Epidermal melanocyte (primary cell): ENCODE data around the gene SAP30L.

Source experiments
- DNase-seq: peaks from one replicate; pipeline ENCODE4 v3.0.0; 2011; ENCODE audit warnings: low spot score; ENCODE audit not compliant: insufficient read length

Gene SAP30L

DNA sequence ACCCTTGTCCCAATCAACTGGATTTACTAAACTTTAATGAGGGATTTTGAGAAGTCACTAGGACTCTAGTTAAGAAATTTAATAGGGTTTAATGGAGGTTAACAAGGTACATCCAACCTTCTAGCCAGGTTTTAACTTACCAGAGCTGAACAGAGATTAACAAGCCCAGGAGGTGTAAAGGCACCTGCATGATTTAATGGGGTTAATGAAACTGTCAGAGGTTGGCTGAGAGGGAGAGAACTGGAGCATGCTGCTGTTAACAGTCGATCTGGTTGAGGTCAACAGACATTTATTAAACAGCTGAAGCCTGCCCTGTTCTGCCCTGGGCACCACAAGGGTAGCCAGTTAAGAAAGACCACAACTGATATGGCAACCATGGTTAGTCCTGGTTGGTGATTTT is 18.6 kb downstream of the SAP30L start:
- DNase-seq: no peak

GRCh38 chr5:154465169-154465568 is 19.4 kb downstream of the SAP30L start:
- DNase-seq: no peak

DNA sequence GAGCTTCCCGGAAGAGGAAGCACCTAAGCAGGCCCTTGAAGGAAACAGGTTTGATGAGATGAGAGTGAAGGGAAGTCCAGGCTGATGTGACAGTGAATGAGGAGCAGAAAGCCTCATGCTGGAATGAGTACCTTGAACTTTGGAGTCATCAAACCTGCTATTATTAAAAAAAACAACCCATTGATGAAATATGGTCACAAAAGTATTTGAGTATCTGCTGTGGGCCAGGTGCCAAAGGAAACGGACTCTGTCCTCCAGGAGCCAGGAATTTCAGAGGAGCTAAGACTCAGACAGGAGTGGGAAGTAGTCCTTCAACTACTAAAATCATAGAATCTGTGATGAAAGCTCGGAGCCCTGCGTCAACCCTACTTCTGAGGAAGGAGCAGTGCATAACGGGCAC is 20.4 kb downstream of the SAP30L start:
- DNase-seq: no peak

GRCh38 chr5:154466671-154467070 is 20.9 kb downstream of the SAP30L start:
- no peak for DNase-seq

DNA sequence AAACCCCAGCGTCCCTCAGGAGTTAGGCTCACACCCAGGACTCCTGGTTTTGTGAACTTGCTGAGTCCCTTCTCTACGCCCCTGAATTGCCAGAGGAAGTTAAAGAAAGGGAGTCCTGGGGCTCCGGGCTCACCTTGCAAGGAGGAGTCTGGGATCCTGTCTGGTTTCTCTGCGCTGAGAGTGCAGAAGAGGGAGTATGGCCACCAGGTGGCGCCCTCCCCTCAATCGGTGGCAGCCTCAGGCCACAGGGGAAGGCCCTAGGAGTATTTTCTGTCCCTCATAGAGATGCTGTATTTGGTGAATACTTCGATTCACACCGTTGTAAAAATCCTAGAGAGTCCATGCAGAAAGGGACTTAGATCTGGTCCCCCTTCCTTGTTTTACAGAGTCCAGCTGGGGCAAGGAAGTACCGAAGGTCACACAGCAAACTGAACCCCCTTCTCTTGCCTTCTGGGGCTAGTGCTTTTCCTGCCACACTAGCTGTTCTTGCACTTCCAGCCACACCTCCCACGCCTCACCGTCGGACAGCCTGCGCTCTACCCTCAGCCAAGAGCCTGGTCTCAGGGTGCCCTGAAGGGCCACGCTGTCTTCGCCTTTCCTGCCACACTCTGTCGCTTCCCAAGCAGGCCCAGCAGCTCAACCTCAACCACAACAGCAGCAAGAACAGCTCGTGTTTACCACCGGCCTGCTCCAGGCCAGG is 22.0 kb downstream of the SAP30L start:
- peak; percentile 92 for DNase-seq

DNA sequence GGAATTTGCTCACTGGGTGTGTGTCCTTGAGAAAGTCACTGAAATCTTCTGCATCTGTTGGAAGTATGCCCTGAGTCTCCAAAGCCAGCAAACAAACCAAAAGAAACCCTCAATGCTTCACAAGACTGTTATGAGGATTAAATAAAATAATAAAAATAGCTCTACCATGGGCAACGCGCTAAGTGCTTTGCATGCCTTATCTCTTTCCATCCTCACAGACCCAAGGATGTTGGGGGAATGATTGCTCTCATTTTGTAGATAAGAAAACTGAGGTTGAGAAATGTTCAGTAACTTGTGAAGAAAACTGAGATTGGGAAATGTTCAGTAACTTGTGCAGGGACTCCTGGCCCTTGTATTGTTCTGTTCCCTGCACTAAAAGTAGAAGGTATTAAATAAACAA is 24.3 kb downstream of the SAP30L start:
- DNase-seq: no peak

DNA sequence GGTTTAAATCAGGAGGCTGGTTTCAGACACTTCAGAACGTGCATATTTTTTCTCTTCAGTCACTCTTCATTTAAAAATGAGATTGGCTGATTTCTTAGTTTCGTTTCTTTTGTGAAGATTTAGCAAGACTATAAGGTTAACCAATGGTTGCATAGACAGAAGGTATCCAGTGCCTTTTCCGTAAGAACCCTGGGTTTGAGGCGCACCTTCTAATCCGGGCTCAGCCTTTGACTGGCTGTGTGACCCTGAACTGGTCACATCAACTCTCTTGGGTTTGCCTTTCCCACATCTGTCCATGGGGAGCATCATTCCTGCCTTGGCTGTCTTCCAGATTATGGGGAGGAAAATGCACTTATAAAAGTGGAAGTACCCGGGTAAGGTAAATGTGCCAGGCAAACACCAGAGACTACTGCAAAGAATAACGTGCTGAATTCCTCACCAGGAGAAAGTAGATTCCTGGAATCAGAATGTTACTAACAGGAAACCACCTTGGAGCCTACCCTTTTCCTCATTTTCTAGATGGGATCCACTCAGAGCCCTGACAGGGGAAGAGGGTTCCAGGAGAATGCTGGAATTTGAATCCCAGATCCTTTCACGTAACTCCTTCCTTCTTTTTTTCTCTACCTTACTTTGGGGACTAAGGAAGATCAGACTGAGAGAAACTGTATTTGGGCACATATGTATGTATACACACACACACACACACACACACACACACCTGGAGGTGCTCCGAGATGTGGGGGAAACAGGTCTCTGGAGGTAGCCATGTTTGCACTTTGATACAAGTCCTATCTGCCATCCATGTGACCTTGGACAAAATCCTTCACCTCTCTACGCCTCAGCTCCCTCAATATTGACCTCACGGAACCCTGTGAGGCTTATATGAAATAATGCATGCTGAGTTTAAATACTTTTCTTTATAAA is 25.4 kb downstream of the SAP30L start:
- no peak for DNase-seq

- DNase-seq: no peak
Measured at GRCh38 chr5:154472871-154473580, 27.2 kb downstream of the SAP30L start.

DNA sequence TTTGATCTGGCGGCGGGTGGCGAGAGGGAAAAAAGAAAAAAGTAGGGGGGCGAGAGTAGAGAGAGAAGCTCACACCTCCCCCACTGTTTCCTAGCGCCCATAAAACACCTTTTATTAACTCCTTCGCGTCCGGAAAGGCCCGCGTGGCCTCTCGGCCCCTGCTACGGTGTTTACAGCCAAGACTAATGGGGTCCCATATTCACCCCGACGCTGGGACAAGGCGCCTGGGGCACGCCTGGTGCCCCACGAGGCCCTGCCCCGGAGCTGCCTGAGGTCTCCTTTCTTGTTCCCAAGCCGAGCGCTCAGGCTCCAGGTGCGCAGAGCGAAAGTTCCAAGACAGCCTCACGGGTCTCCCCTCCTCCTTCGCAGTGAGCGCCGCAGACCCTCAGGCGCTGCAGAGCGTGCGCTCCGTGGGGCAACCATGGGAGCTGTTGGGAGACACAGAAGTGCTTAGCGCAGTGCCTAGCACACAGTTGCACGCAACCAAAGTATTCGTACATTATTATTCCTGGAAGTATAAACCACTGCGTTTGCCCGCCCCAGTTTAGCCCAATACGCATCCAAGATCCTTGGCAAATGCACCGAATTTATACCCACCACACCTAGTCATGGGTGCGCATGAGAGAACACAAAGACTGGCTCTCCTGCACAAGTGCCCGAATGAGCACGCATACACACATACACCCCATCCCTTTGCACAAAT is 27.9 kb downstream of the SAP30L start:
- DNase-seq: no peak

DNA sequence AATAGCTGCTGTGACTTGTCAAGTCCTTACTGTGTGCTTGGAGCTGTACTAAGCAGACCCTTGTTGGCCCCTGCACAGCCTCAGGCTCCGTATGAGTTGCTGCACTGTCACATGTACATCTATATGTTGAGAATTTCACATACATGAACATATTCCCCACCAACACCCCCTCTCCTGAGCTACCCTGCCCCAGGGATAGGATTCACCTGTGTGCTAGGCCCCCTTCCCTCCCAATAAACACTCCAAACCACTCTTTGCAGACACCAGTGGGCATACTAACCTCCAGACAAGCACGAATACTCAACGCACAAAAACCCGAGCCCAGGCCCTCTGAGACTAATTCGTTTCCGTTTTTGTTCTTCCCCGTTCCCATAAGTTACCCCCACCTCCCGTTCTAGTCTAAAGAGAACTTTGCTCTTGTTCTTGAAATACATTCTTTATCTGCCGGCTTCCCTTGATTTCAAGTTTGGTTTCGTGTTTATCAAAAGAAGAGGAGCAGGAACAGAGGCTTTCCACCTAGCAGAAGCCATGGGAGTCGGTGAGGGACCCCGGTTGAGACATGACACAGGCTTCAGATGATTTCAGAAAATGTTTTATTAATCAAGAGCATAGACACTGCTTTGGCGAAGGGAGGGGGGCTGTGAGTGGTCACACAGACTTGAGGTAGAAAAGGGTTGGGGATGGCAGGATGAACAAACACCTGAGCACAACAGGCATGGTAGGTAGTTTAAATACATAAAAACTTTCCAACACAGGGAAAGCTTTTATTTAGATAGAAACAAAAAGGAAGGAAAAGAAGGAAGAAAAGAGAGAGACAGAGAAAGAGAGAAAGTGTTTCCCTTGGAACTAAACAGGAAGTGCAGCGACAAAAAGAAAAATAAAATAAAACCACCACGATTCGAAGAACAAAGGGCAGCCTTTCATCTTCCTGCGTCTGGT is 28.9 kb downstream of the SAP30L start:
- no peak for DNase-seq

DNA sequence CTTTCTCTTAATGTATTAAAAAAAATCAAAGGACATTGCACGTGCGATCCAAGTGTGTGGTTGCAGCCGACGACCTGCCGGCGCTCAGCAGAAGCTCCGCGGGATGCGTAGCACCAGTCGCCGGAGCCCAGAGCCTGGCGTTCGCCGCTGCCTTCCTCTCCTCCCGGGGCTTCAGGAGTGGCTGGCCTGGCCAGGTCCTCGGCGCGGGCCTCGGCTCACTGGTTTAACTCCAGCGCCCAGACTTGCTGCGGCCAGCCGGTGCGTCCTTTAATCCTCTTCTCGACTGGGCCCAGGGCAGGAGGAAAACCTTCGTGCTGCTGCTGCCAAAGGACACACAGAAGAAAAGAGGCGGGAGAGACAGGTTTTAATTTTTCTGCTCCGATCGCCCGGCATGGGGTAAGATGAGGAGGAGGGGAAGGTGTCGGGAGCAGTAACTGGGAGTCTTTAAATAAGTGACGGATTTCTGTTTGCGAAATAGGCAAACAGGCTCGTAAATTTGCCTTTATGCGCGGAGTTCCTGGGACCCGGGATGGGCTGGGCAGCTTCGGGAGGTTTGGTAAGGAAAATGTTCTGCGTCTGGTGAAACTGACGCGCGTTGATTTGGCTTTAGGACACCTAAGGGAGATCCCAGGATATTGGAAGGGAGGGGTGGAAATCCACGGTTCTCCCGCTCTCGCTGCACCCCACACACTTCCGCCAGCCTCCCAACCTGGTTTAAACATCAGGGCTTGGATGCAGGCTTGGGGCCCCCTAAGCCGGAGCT is 30.0 kb downstream of the SAP30L start:
- no peak for DNase-seq

DNA sequence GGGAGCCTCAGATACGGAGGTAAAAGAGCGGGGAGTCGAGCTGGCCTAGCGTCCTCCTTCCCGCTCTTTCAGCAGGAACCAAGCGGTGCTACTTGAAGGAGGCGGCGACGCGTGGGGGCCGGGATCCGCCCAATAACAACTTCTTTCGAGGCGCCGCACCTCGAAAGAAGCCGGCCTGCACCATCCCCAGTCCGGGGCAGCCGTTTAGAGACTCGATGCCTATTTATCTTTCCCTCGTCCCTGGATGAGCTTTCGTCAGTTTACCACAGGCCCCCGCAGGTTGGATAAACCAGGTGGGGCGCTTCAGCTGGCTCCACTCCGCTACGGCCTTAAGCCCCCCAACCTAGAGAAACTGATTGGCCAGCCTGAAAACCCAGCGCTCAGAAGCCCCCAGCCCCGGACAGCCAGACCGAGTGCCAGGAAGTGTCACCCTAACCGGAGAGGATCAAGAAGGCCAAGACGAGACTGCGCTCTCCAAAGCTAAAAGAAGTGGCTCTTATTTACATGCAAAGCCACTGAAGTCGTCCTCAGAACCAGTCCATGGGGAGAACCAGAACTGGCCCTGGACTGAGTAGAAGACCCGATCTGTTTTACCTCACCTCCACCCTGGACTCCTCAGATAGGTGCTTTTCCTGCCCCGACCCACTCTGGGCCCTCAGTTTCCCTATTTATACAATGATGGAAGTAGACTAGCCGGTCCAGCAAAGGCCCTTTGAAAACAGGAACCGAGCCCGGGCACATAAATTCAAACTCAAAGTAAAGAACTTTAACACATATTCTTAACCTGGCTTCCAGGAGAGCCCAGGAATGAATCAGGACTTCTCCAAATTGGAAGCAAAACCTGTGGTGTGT is 30.8 kb downstream of the SAP30L start:
- no peak for DNase-seq

DNA sequence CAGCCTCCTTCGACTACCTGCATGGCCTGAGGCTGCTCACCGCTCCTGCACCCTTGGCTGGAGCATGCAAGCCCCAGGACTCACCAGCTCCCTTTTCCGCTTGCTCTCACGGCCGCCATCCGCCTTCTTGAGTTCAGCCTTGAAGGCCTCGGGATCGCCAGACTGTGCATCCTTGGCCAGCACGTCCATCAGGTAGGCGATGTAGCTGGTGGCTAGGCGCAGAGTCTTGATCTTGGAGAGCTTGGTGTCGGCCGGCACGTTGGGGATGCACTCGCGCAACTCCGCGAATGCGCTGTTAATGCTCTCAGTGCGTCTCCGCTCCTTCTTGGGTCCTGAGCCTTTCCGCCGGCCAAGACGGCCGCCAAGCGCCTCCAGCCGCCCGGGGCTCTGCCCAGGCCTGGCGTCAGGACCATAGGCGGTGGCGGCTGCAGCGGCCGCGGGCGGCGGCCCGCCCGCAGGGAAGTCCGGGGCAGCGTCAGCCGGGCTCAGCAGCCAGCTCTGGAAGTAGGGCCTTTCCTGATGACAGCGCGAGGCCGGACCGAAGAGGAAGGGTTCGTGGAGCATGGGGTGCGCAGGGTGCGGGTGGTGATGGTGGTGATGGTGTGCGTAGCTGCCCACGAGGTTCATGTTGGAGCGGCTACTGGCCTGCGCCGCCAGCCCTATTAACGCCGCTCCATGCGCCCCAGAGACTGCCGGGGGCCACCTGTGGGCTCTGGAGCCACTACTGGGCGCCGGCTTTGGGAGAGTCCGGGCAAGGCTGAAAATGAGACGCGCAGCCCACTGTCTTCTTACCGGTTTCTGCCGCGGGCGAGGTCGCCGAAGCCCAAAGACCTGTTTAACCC is 31.8 kb downstream of the SAP30L start:
- no peak for DNase-seq

- no peak for DNase-seq
Measured at GRCh38 chr5:154478224-154478565, 32.4 kb downstream of the SAP30L start, which contains the start of gene HAND1. HAND1 (minus strand) TSS chr5:154478227; CDS start chr5:154478008, 219 bp downstream.

DNA sequence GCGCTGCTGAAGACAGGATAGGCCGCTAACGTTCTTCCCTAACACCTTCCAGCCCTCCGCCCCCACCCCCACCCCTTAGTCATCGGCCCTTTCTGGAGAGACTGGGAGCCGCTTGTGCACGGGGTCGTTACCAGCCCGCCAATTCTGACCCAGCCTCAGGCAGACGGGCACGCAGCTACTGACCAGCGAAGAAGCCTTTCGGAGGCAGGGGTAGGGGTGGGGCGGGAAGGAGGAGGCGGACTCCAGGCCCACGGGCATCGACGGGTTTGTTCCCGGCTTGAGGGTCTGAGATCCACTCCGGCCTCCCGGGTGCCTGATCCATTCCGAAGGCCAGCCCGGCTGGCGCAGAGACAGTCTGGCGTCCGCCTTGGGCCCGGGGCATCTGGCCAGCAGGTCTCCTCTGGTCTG is 33.0 kb downstream of the SAP30L start:
- DNase-seq: no peak

DNA sequence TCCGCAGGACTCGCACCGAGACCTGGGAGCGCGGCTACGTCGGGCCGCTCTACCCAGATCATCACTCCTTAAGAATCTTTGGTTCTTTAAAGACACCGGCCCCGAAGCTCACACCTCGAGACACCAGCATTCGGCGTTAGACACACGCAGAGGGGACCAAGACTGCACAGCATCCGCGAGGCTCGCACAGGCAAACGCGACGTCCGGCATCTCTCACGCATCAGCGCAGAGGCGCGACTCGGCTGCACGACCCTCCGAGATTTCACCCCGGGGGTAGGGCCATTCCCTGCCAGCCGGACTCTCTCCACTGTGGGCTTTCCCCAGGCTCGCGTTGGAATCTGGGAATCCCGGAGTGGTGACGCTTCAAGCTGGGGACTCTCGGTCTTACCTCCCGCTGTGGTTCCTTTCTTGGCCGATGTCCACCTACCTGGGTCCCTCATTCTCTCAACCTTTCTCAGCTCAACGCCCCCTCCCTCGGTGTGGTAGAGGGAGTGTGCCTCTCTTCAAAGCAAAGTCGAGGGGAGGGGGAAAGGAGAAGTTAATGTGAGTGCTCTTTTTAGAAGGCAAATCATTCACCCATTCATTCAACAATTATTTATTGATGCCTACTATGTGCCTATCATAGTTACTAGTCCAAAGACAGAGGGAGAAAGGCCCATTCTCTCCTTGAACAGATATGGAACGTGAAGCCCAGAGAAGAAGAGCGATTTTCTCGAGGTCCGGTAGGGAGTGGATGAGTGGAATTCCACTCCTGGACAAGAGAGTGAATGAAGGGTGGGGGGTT is 33.6 kb downstream of the SAP30L start:
- DNase-seq: no peak
